H9 (cell line): ENCODE measurements around the gene ITPR1. TPM values are rescaled to one million over a fixed set of nuclear protein-coding genes. Genes with fewer than 3 reads are reported as not detected.

ENCODE experiments used
- DNase-seq: peaks from one replicate; pipeline ENCODE4 v3.0.0-alpha.2; 2017
- H2AFZ ChIP-seq: one replicate; pipeline ENCODE4 v1.6.1; 2013; ENCODE audit warnings: mild to moderate bottlenecking, low read length, control low read depth, moderate library complexity
- H2AK5ac ChIP-seq: 2 replicates; pipeline ENCODE4 v1.6.1; 2013; ENCODE audit warnings: low read length, control low read depth, mixed read lengths; ENCODE audit not compliant: insufficient read length
- H2BK120ac ChIP-seq: one replicate; pipeline ENCODE4 v1.6.1; 2013; ENCODE audit warnings: low read depth, mild to moderate bottlenecking, low read length, control low read depth, inconsistent platforms; ENCODE audit not compliant: poor library complexity, severe bottlenecking
- H2BK12ac ChIP-seq: 2 replicates; pipeline ENCODE4 v1.6.1; 2013; ENCODE audit warnings: low read length, control low read depth, mixed read lengths, low read depth; ENCODE audit not compliant: insufficient read length
- H2BK15ac ChIP-seq: 2 replicates; pipeline ENCODE4 v1.6.1; 2013; ENCODE audit warnings: low read depth, low read length, control low read depth
- H2BK20ac ChIP-seq: one replicate; pipeline ENCODE4 v1.6.1; 2013; ENCODE audit warnings: low read depth, mild to moderate bottlenecking, low read length, control low read depth, inconsistent platforms; ENCODE audit not compliant: poor library complexity, severe bottlenecking
- H2BK5ac ChIP-seq: 2 replicates; pipeline ENCODE4 v1.6.1; 2013; ENCODE audit warnings: low read length, control low read depth, mixed read lengths; ENCODE audit not compliant: insufficient read length
- H3K14ac ChIP-seq: 2 replicates; pipeline ENCODE4 v1.6.1; 2013; ENCODE audit warnings: low read length, control low read depth; ENCODE audit not compliant: insufficient read depth
- H3K18ac ChIP-seq: 2 replicates; pipeline ENCODE4 v1.6.1; 2013; ENCODE audit warnings: low read depth, mild to moderate bottlenecking, mixed read lengths, low read length, control low read depth; ENCODE audit not compliant: insufficient read length
- H3K23ac ChIP-seq: 2 replicates; pipeline ENCODE4 v1.6.1; 2013; ENCODE audit warnings: low read length, control low read depth, mixed read lengths, low read depth; ENCODE audit not compliant: insufficient read length
- H3K23me2 ChIP-seq: 2 replicates; pipeline ENCODE4 v1.6.1; 2013; ENCODE audit warnings: low read depth, mild to moderate bottlenecking, mixed read lengths, low read length, control low read depth; ENCODE audit not compliant: insufficient read length, poor library complexity, severe bottlenecking
- H3K27ac ChIP-seq: 2 replicates; pipeline ENCODE4 v1.5.1; 2013; ENCODE audit warnings: low read length, control low read depth, mixed read lengths, low read depth; ENCODE audit not compliant: insufficient read length
- H3K27me3 ChIP-seq: 2 replicates; pipeline ENCODE4 v1.6.1; 2013; ENCODE audit warnings: low read length, control low read depth, inconsistent platforms; ENCODE audit not compliant: insufficient read depth
- H3K4ac ChIP-seq: 2 replicates; pipeline ENCODE4 v1.6.1; 2013; ENCODE audit warnings: low read depth, mild to moderate bottlenecking, control low read depth, inconsistent platforms, low read length, moderate library complexity
- H3K4me1 ChIP-seq: 2 replicates; pipeline ENCODE4 v1.6.1; 2013; ENCODE audit warnings: low read length, control low read depth, inconsistent platforms; ENCODE audit not compliant: insufficient read depth
- H3K4me2 ChIP-seq: 2 replicates; pipeline ENCODE4 v1.6.1; 2013; ENCODE audit warnings: low read length, control low read depth, mixed read lengths; ENCODE audit not compliant: insufficient read length, insufficient read depth
- H3K56ac ChIP-seq: 2 replicates; pipeline ENCODE4 v1.6.1; 2013; ENCODE audit warnings: low read depth, mild to moderate bottlenecking, mixed read lengths, low read length, control low read depth; ENCODE audit not compliant: insufficient read length
- H3K79me1 ChIP-seq: 2 replicates; pipeline ENCODE4 v1.6.1; 2013; ENCODE audit warnings: low read depth, mild to moderate bottlenecking, moderate library complexity, low read length, control low read depth, inconsistent platforms; ENCODE audit not compliant: insufficient read depth, poor library complexity, severe bottlenecking
- H3K79me2 ChIP-seq: 2 replicates; pipeline ENCODE4 v1.6.1; 2013; ENCODE audit warnings: low read length, control low read depth, inconsistent platforms; ENCODE audit not compliant: insufficient read depth
- H3K9ac ChIP-seq: 2 replicates; pipeline ENCODE4 v1.6.1; 2013; ENCODE audit warnings: low read length, control low read depth, mixed read lengths; ENCODE audit not compliant: insufficient read length; ENCODE audit errors: extremely low read depth
- H3K9me3 ChIP-seq: one replicate; pipeline ENCODE4 v1.6.1; 2013; ENCODE audit warnings: low read depth, low read length, inconsistent platforms; ENCODE audit not compliant: control insufficient read depth
- H3T11ph ChIP-seq: one replicate; pipeline ENCODE4 v1.6.1; 2013; ENCODE audit warnings: mild to moderate bottlenecking, low read length, control low read depth, inconsistent platforms
- H4K20me1 ChIP-seq: one replicate; pipeline ENCODE4 v1.6.1; 2013; ENCODE audit not compliant: control insufficient read depth, insufficient read length, insufficient read depth
- H4K5ac ChIP-seq: 2 replicates; pipeline ENCODE4 v1.6.1; 2013; ENCODE audit warnings: low read depth, mild to moderate bottlenecking, mixed read lengths, low read length, control low read depth; ENCODE audit not compliant: insufficient read length
- H4K8ac ChIP-seq: replicated peaks from 2 replicates; pipeline ENCODE4 v1.6.1; 2013; ENCODE audit warnings: low read length, control low read depth, mixed read lengths, low read depth; ENCODE audit not compliant: insufficient read length
- H4K91ac ChIP-seq: 2 replicates; pipeline ENCODE4 v1.6.1; 2013; ENCODE audit warnings: low read depth, mild to moderate bottlenecking, moderate library complexity, mixed read lengths, low read length, control low read depth; ENCODE audit not compliant: insufficient read length
- H3K27ac Mint-ChIP-seq, 3 experiments: 2 replicates in 2 of 3; 3 replicates in 1 of 3; pipeline ENCODE4 v1.8.0; 2020 to 2021; ENCODE audit warnings: mixed read lengths in 3 of 3, mild to moderate bottlenecking in 1 of 3, moderate library complexity in 1 of 3
- H3K27me3 Mint-ChIP-seq: 2 replicates; pipeline ENCODE4 v1.8.0; 2021; ENCODE audit warnings: low read depth, mild to moderate bottlenecking, moderate library complexity, mixed read lengths
- H3K36me3 Mint-ChIP-seq, 3 experiments: 2 replicates in 2 of 3; 3 replicates in 1 of 3; pipeline ENCODE4 v1.8.0; 2020 to 2021; ENCODE audit warnings: low read depth in 3 of 3, mixed read lengths in 3 of 3; ENCODE audit not compliant: insufficient read depth in 1 of 3
- H3K4me1 Mint-ChIP-seq, 2 experiments: 2 replicates each; pipeline ENCODE4 v1.8.0; 2020; ENCODE audit warnings: mixed read lengths in 2 of 2
- H3K4me3 Mint-ChIP-seq, 2 experiments: 2 replicates in 1 of 2; 3 replicates in 1 of 2; pipeline ENCODE4 v1.8.0; 2020 to 2021; ENCODE audit warnings: mild to moderate bottlenecking in 2 of 2, mixed read lengths in 2 of 2, moderate library complexity in 1 of 2
- H3K9me3 Mint-ChIP-seq, 2 experiments: 2 replicates in 1 of 2; 3 replicates in 1 of 2; pipeline ENCODE4 v1.8.0; 2020; ENCODE audit warnings: mild to moderate bottlenecking in 2 of 2, mixed read lengths in 2 of 2, moderate library complexity in 1 of 2
- WGBS: extraction: QIAGEN DNeasy Blood & Tissue Kit; methylation state at CpG from one replicate; pipeline ENCODE4 v1.1.7; 2013; ENCODE audit warnings: missing lambda C conversion rate, low lambda C conversion rate, mixed read lengths; ENCODE audit not compliant: insufficient read length; ENCODE audit errors: extremely low coverage; 5-methylcytosine and 5-hydroxymethylcytosine counted together
- total RNA-seq: library from RNA; stranded (reverse); gene quantifications from 2 replicates; pipeline ENCODE4 v1.2.1, GENCODE V29; 2021
- TF ChIP-seq, protein P1 (sequence below): fragments of 200-600 bp; sonication (generic); conservative IDR thresholded peaks from 3 replicates; pipeline ENCODE4 v1.8.0; 2021; ENCODE audit warnings: antibody characterized with exemption, mild to moderate bottlenecking

ITPR1 gene
- total RNA-seq, 1 experiment from 2014 or later, result 4.2 TPM

DNA sequence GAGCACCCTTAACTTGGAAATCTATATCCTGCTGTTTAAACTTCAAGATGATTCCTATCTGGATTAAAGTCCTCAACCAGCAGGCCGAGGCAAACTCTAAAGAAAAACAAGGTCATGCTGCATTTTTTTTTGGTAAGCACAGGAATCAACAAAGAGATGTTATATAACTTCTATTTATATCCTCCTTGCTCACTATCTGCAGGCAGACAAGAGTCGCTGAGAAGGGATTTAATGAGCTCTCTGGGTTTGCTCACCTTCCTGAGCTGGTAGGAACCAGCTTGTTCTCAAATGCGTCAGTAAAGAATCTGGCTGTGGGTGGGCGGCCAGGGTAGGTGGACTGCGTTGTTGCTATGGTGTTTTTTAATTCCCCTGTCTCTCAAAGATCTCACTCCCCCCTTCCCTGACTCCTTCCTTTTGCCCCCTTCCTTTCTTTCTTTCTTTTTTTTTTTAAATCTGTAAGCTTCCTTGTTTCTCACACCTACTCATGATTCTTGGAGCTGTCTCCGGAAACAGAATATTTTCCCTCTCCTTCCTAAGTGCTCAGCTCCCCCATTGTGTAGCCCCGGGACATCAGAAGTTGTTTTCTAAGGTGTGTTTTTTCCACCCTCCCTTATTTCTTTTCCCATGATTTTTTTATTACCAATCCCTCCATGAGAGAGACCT, 257.3 kb downstream of the ITPR1 start:
- H4K8ac ChIP-seq, result no peak overlapping the region
- H2BK12ac ChIP-seq, result no peak overlapping the region
- H3T11ph ChIP-seq, result no peak overlapping the region
- Mint-ChIP-seq H3K4me1 (peaks cover 13 to 17% of the 10 kb centered on the region in 2 experiments), H3K4me3 (no peak overlapping the region), H3K27ac (peak overlapping the region in 1 of 3 experiments; percentile 74; a peak in 3 of 7 replicates), H3K27me3 (no peaks in the 10 kb centered on the region), H3K9me3 (no peaks in the 10 kb centered on the region), H3K36me3 (peaks cover 0 to 2% (median 0%) of the 10 kb centered on the region in 3 experiments; a peak in 2 of 7 replicates)
- no peaks in the 10 kb centered on the region for H3K27me3 ChIP-seq
- H3K9ac ChIP-seq, result no peak overlapping the region
- H2BK120ac ChIP-seq, result no peak overlapping the region
- H2BK5ac ChIP-seq, result no peak overlapping the region
- H3K79me2 ChIP-seq, result no peaks in the 10 kb centered on the region
- H3K27ac ChIP-seq, result no peak overlapping the region
- H3K4me1 ChIP-seq, result peaks cover 2% of the 10 kb centered on the region; the same call in 1 of the 2 replicates
- H2BK20ac ChIP-seq, result no peak overlapping the region
- H2AFZ ChIP-seq, result no peak overlapping the region
- no peaks in the 10 kb centered on the region for H3K23me2 ChIP-seq
- WGBS, result no CpG with 5 or more reads among the region's 7 CpGs
- H3K4ac ChIP-seq, result no peak overlapping the region
- no peak overlapping the region for H3K18ac ChIP-seq
- no peak overlapping the region for H3K56ac ChIP-seq
- H3K9me3 ChIP-seq, result no peaks in the 10 kb centered on the region
- no peak overlapping the region for H2AK5ac ChIP-seq
- H3K14ac ChIP-seq, result no peak overlapping the region
- H3K4me2 ChIP-seq, result no peak overlapping the region
- no peak overlapping the region for H2BK15ac ChIP-seq
- H4K20me1 ChIP-seq, result no peaks in the 10 kb centered on the region
- TF ChIP-seq, protein P1, sequence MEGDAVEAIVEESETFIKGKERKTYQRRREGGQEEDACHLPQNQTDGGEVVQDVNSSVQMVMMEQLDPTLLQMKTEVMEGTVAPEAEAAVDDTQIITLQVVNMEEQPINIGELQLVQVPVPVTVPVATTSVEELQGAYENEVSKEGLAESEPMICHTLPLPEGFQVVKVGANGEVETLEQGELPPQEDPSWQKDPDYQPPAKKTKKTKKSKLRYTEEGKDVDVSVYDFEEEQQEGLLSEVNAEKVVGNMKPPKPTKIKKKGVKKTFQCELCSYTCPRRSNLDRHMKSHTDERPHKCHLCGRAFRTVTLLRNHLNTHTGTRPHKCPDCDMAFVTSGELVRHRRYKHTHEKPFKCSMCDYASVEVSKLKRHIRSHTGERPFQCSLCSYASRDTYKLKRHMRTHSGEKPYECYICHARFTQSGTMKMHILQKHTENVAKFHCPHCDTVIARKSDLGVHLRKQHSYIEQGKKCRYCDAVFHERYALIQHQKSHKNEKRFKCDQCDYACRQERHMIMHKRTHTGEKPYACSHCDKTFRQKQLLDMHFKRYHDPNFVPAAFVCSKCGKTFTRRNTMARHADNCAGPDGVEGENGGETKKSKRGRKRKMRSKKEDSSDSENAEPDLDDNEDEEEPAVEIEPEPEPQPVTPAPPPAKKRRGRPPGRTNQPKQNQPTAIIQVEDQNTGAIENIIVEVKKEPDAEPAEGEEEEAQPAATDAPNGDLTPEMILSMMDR, result no peak
- no peaks in the 10 kb centered on the region for H3K79me1 ChIP-seq
- DNase-seq, result no peak
- no peak overlapping the region for H4K91ac ChIP-seq
- H4K5ac ChIP-seq, result no peak overlapping the region
- H3K23ac ChIP-seq, result no peak overlapping the region
